ENCODE measurements around the gene CTRB1.

DNA sequence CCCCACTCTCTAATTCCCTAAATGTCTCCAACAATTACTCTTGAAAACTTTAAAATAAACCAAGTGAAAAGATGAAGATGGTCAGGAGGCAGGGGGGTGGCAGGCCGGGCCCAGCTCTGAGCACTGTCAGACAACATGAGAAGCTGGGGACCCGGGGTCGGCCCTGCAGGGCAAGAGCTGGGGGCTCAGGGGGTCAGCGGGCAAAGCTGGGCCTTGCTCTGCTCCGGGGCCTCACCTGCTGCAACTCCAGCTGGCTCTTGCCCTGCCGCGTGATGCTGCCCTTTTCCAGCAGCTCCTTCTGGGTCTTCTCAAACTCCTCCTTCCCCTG lies 14.8 kb downstream of the CTRB1 start:
- TF ChIP-seq, protein P1, sequence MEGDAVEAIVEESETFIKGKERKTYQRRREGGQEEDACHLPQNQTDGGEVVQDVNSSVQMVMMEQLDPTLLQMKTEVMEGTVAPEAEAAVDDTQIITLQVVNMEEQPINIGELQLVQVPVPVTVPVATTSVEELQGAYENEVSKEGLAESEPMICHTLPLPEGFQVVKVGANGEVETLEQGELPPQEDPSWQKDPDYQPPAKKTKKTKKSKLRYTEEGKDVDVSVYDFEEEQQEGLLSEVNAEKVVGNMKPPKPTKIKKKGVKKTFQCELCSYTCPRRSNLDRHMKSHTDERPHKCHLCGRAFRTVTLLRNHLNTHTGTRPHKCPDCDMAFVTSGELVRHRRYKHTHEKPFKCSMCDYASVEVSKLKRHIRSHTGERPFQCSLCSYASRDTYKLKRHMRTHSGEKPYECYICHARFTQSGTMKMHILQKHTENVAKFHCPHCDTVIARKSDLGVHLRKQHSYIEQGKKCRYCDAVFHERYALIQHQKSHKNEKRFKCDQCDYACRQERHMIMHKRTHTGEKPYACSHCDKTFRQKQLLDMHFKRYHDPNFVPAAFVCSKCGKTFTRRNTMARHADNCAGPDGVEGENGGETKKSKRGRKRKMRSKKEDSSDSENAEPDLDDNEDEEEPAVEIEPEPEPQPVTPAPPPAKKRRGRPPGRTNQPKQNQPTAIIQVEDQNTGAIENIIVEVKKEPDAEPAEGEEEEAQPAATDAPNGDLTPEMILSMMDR (IDR thresholded peaks at IDR 0.05) = no peak
- no peak for TF ChIP-seq POLR2A (IDR thresholded peaks at IDR 0.05)

All from Peyer's patch (tissue), 4 donors.